ENCODE results near the gene SETX. TPM values are rescaled to one million over a fixed set of nuclear protein-coding genes. Genes with fewer than 3 reads are reported as not detected.
"Not testable (repeated sequence)": the region's sequence is repeated elsewhere in the genome, so short reads cannot be mapped to it uniquely, and the experiment has no call there.

SETX gene
- total RNA-seq, 2 donors from 2014 or later = 26.7 to 30.4 TPM

DNA sequence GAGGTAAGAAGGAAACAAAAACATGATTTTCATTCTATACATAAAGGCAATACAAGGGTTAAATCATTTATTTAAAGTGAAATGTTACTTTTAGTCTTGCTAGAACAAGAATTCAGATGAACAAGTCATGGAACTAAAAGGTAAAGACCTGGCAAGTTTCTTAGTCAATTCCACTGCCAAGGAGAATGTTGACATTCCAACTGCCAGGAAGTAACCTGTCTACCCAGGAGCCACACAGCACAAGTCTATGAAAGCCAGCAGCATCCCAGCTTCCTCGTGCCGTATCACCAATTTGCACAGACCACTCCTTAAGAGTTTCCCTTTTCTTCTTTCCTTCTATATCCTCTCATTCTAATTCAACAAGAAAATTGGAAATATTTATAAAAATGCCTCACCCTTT is 79.9 kb downstream of the SETX start:
- intact Hi-C loops (cut with DNase I) = no loop called here

DNA sequence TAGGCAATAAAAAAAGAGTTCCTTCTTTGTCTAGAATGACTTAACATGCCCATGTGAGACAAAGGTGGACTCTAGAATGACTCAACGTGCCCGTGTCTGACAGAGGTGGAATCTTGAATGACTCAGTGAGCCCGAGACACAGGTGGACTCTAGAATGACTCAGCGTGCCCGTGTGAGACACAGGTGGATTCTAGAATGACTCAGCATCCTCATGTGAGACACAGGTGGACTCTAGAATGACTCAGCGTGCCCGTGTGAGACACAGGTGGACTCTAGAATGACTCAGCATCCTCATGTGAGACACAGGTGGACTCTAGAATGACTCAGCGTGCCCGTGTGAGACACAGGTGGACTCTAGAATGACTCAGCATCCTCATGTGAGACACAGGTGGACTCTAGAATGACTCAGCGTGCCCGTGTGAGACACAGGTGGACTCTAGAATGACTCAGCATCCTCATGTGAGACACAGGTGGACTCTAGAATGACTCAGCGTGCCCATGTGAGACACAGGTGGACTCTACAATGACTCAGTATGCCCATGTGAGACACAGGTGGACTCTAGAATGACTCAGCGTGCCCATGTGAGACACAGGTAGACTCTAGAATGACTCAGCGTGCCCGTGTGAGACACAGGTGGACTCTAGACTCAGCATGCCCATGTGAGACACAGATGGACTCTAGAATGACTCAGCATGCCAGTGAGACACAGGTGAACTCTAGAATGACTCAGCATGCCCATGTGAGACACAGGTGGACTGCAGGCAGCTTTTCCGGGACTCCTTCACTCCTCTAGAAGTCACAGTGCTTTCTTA is 84.9 kb downstream of the SETX start:
- whole genome bisulfite sequencing, 2 donors = 75 to 79% methylated on average over 9 to 12 of the region's 16 CpGs
- H3K4me3 ChIP-seq, ATAC-seq, H3K27ac ChIP-seq, H3K4me1 ChIP-seq, H3K27me3 ChIP-seq, H3K9me3 ChIP-seq: not testable (repeated sequence)
- peak in 2 of 4 donors; percentile 19 to 32 for DNase-seq
- intact Hi-C loops (cut with DNase I) = loop anchor here (5.0 kb wide), 1 partner anchor 508 kb away; no protein-coding TSS in a partner anchor
- H3K36me3 ChIP-seq (replicated peaks in 1 of 2; ENCODE audit: insufficient read depth in 1 of 2, low read depth in 2 of 2) = peaks cover 0 to 20% of the 10 kb centered on the region in 2 donors

More for the DNA sequence above, 79.9 kb downstream of the SETX start:
- H3K4me1 ChIP-seq = no peaks in the 10 kb centered on the region
- 79 to 83% methylated on average over 2 of the region's 2 CpGs for WGBS, 2 donors
- DNase-seq (no peak), ATAC-seq (no peak)
- H3K4me3 ChIP-seq = no peak overlapping the region
- no peaks in the 10 kb centered on the region for H3K9me3 ChIP-seq
- H3K27me3 ChIP-seq = no peaks in the 10 kb centered on the region
- H3K36me3 ChIP-seq (replicated peaks in 1 of 2; ENCODE audit: insufficient read depth in 1 of 2, low read depth in 2 of 2) = peaks cover 6 to 48% of the 10 kb centered on the region in 2 donors
- no peak overlapping the region for H3K27ac ChIP-seq
- TF ChIP-seq, protein P1, sequence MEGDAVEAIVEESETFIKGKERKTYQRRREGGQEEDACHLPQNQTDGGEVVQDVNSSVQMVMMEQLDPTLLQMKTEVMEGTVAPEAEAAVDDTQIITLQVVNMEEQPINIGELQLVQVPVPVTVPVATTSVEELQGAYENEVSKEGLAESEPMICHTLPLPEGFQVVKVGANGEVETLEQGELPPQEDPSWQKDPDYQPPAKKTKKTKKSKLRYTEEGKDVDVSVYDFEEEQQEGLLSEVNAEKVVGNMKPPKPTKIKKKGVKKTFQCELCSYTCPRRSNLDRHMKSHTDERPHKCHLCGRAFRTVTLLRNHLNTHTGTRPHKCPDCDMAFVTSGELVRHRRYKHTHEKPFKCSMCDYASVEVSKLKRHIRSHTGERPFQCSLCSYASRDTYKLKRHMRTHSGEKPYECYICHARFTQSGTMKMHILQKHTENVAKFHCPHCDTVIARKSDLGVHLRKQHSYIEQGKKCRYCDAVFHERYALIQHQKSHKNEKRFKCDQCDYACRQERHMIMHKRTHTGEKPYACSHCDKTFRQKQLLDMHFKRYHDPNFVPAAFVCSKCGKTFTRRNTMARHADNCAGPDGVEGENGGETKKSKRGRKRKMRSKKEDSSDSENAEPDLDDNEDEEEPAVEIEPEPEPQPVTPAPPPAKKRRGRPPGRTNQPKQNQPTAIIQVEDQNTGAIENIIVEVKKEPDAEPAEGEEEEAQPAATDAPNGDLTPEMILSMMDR (IDR thresholded peaks at IDR 0.05) = no peak
- no peak for TF ChIP-seq POLR2A (IDR thresholded peaks at IDR 0.05)

DNA sequence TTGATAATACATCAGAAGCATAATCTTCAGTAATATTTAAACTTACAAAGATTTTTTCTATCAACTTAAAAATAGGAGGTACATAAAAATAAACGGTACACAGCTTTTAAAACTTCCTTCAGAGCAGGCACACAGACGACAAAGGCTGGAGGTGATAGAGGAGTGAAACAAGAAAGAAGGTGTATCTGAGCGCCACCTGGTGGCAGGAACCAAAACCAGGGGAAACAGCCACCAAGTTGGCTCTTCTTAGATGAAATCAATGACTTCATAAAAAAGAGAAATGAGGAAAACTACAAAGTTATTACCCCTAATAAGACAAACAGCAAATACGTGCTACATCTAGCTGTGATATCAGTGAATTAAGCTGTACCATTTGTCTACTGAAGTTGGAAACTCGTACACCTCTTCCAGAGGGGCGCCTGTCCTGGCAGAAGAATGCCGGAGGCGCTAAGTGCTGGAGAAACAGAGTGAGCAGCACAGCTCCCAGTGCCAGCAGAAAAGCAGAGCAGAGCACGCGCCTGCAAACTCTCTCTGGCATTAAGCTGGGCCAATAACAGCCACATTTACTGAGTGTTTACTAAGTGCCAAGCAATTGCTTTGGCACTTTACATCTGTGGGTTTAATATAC is 85.9 kb downstream of the SETX start:
- Histone ChIP-seq H3K9me3 (no peaks in the 10 kb centered on the region), H3K4me1 (no peaks in the 10 kb centered on the region), H3K27ac (no peak overlapping the region), H3K4me3 (no peak overlapping the region), H3K36me3 (replicated peaks in 1 of 2; ENCODE audit: insufficient read depth in 1 of 2, low read depth in 2 of 2) (peaks cover 4 to 24% of the 10 kb centered on the region in 2 donors), H3K27me3 (no peaks in the 10 kb centered on the region)
- TF ChIP-seq, protein P1 (IDR thresholded peaks at IDR 0.05) = peak; percentile 62 to 87 (median 72)
- no peak for TF ChIP-seq POLR2A (IDR thresholded peaks at IDR 0.05)
- ATAC-seq (peak; percentile 68), DNase-seq (peak; percentile 71 to 81 (median 76))
- intact Hi-C loops (cut with DNase I) = loop anchor here (5.0 kb wide), 1 partner anchor 507 kb away; no protein-coding TSS in a partner anchor
- WGBS, 2 donors = 44 to 47% methylated on average over 10 of the region's 10 CpGs

DNA sequence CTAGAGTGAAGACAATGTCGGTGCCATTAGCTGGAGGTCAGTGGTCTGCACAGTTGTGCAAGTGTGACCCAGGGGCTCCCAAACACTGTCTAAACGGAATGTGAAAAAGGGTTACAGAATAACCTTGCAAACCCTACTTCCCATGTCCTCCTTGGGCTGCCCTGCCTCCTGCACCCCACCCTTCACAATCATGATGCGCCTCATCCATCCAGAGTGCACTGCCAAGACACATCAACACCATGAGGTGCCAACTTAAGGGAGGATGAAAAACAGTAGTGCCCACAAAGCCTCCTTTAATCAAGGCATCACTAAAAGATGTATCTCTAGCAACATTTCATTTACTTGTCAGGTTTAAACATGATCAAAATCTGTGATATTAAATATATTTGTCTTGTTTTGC is 87.1 kb downstream of the SETX start:
- DNase-seq (no peak), ATAC-seq (no peak)
- Histone ChIP-seq H3K36me3 (replicated peaks in 1 of 2; ENCODE audit: insufficient read depth in 1 of 2, low read depth in 2 of 2) (peaks cover 4 to 27% of the 10 kb centered on the region in 2 donors), H3K27ac (no peak overlapping the region), H3K4me1 (no peaks in the 10 kb centered on the region), H3K9me3 (no peaks in the 10 kb centered on the region), H3K27me3 (no peaks in the 10 kb centered on the region), H3K4me3 (no peak overlapping the region)
- intact Hi-C loops (cut with DNase I) = loop anchor here (5.0 kb wide), 1 partner anchor 505 kb away; no protein-coding TSS in a partner anchor
- TF ChIP-seq, protein P1 (IDR thresholded peaks at IDR 0.05) = no peak
- no peak for TF ChIP-seq POLR2A (IDR thresholded peaks at IDR 0.05)
- WGBS, 2 donors = 87 to 94% methylated on average over 3 of the region's 3 CpGs

DNA sequence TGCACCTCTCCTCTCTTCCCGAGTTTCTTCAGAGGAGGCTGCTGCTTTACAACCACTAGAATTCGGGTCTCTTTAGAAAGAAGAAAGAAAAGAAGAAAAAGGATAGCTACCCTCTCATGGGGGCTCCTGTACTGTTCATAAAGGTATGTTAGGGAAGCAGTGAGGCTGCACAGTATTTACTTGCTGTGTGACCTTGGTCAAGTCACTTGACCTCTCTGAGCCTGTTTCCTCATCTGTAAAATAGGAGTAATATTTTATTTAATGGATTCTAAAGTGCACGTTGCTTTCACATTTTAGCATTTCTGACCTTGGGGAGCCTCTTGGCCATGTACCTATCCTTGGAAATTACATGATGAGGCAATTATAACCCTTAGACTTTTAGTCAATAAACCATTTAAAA is 88.8 kb downstream of the SETX start:
- no peak overlapping the region for H3K27ac ChIP-seq
- 68 to 81% methylated on average over 3 of the region's 3 CpGs for WGBS, 2 donors
- H3K36me3 ChIP-seq (replicated peaks in 1 of 2; ENCODE audit: insufficient read depth in 1 of 2, low read depth in 2 of 2) = peaks cover 4 to 26% of the 10 kb centered on the region in 2 donors
- ATAC-seq (no peak), DNase-seq (no peak)
- TF ChIP-seq, protein P1 (IDR thresholded peaks at IDR 0.05) = no peak
- no peak for TF ChIP-seq POLR2A (IDR thresholded peaks at IDR 0.05)
- H3K4me3 ChIP-seq = no peak overlapping the region
- no peaks in the 10 kb centered on the region for H3K27me3 ChIP-seq
- no peaks in the 10 kb centered on the region for H3K9me3 ChIP-seq
- H3K4me1 ChIP-seq = no peaks in the 10 kb centered on the region
- intact Hi-C loops (cut with DNase I) = loop anchor here (5.0 kb wide), 1 partner anchor 504 kb away; no protein-coding TSS in a partner anchor
